ENCODE results near the gene VTI1A.

GRCh38 chr10:112532189-112532588, 85.2 kb downstream of the VTI1A start:
- TF ChIP-seq ZFAT (CRISPR knock-in tag; conservative IDR thresholded peaks at IDR 0.05), result no peak
- TF ChIP-seq ARID3A (IDR thresholded peaks at IDR 0.05; ENCODE audit: low read depth, low read length), result no peak
- no peak for TF ChIP-seq HMGA1 (CRISPR knock-in tag; conservative IDR thresholded peaks at IDR 0.05)
- TF ChIP-seq ZNF597 (CRISPR knock-in tag; IDR thresholded peaks at IDR 0.05), result no peak
- no peak for TF ChIP-seq SMAD3 (CRISPR knock-in tag; IDR thresholded peaks at IDR 0.05)
- TF ChIP-seq POLR2AphosphoS5 (IDR thresholded peaks at IDR 0.05; ENCODE audit: low read depth, low read length), result no peak
- TF ChIP-seq NKX3-1 (CRISPR knock-in tag; IDR thresholded peaks at IDR 0.05), result no peak
- no peak for TF ChIP-seq ZBTB20 (CRISPR knock-in tag; IDR thresholded peaks at IDR 0.05; ENCODE audit: borderline replicate concordance, low read depth)
- no peak for TF ChIP-seq CHD4 (IDR thresholded peaks at IDR 0.05; ENCODE audit: borderline replicate concordance, low read length)

All from HepG2 (cell line).